ENCODE results near the gene TMOD3. TPM values are rescaled to one million over a fixed set of nuclear protein-coding genes. Genes with fewer than 3 reads are reported as not detected.

TMOD3 gene
- polyA plus RNA-seq, 1 experiment, result 5.8 TPM

GRCh38 chr15:51935466-51936104 lies 106.1 kb downstream of the TMOD3 start:
- TF ChIP-seq CTCF (IDR thresholded peaks at IDR 0.05; ENCODE audit: insufficient read depth, low read depth, low read length), result no peak
- no peaks in the 10 kb centered on the region for H3K27me3 ChIP-seq (ENCODE audit: control insufficient read depth, insufficient read depth, low read length)
- CTCF ChIA-PET, result interaction anchor here (1.0 kb wide), 1 partner anchor 21 kb away, joined by 3 read pairs; no protein-coding TSS in a partner anchor
- H3K4me3 ChIP-seq (ENCODE audit: low read depth, low read length), result no peak overlapping the region
- no peaks in the 10 kb centered on the region for H3K36me3 ChIP-seq (ENCODE audit: control insufficient read depth, insufficient read depth, low read length)
- POLR2A ChIA-PET, result no interaction called here
- DNase-seq (ENCODE audit: low read depth), result no peak

GRCh38 chr15:51936105-51936478 lies 106.6 kb downstream of the TMOD3 start:
- ChIA-PET CTCF (interaction anchor here (1.0 kb wide), 1 partner anchor 20 kb away, joined by 3 read pairs; no protein-coding TSS in a partner anchor), POLR2A (no interaction called here)
- no peak for DNase-seq (ENCODE audit: low read depth)
- no peak for TF ChIP-seq CTCF (IDR thresholded peaks at IDR 0.05; ENCODE audit: insufficient read depth, low read depth, low read length)
- Histone ChIP-seq H3K4me3 (ENCODE audit: low read depth, low read length) (no peak overlapping the region), H3K36me3 (ENCODE audit: control insufficient read depth, insufficient read depth, low read length) (no peaks in the 10 kb centered on the region), H3K27me3 (ENCODE audit: control insufficient read depth, insufficient read depth, low read length) (no peaks in the 10 kb centered on the region)

GRCh38 chr15:51938286-51938685 lies 108.8 kb downstream of the TMOD3 start:
- H3K4me3 ChIP-seq (ENCODE audit: low read depth, low read length), result no peak overlapping the region
- TF ChIP-seq CTCF (IDR thresholded peaks at IDR 0.05; ENCODE audit: insufficient read depth, low read depth, low read length), result no peak
- H3K27me3 ChIP-seq (ENCODE audit: control insufficient read depth, insufficient read depth, low read length), result no peaks in the 10 kb centered on the region
- DNase-seq (ENCODE audit: low read depth), result no peak
- POLR2A ChIA-PET, result no interaction called here
- peaks cover 1% of the 10 kb centered on the region; the same call in 1 of the 2 replicates for H3K36me3 ChIP-seq (ENCODE audit: control insufficient read depth, insufficient read depth, low read length)
- CTCF ChIA-PET, result interaction anchor here (0.7 kb wide), 1 partner anchor 161 kb away, joined by 3 read pairs; no protein-coding TSS in a partner anchor

GRCh38 chr15:51939216-51939615 lies 109.8 kb downstream of the TMOD3 start:
- CTCF ChIA-PET, result no interaction called here
- no peak for DNase-seq (ENCODE audit: low read depth)
- POLR2A ChIA-PET, result no interaction called here
- Histone ChIP-seq H3K27me3 (ENCODE audit: control insufficient read depth, insufficient read depth, low read length) (no peaks in the 10 kb centered on the region), H3K36me3 (ENCODE audit: control insufficient read depth, insufficient read depth, low read length) (peaks cover 1% of the 10 kb centered on the region; the same call in 1 of the 2 replicates), H3K4me3 (ENCODE audit: low read depth, low read length) (no peak overlapping the region)
- TF ChIP-seq CTCF (IDR thresholded peaks at IDR 0.05; ENCODE audit: insufficient read depth, low read depth, low read length), result no peak

GRCh38 chr15:51947124-51947523 lies 117.7 kb downstream of the TMOD3 start:
- CTCF ChIA-PET, result no interaction called here

More at GRCh38 chr15:51947124-51947523, 117.7 kb downstream of the TMOD3 start:
- H3K4me3 ChIP-seq (ENCODE audit: low read depth, low read length), result no peak overlapping the region
- H3K36me3 ChIP-seq (ENCODE audit: control insufficient read depth, insufficient read depth, low read length), result peaks cover 26% of the 10 kb centered on the region
- no peak for DNase-seq (ENCODE audit: low read depth)
- TF ChIP-seq CTCF (IDR thresholded peaks at IDR 0.05; ENCODE audit: insufficient read depth, low read depth, low read length), result no peak
- POLR2A ChIA-PET, result no interaction called here
- H3K27me3 ChIP-seq (ENCODE audit: control insufficient read depth, insufficient read depth, low read length), result no peaks in the 10 kb centered on the region
